SK-N-SH treated with all-trans-retinoic acid at 6 μM for 48 hours (cell line): ENCODE results near the gene FAF2.

Experiments used
- ATAC-seq: fragments of 200-7000 bp; cut with Tn5 transposase; 3 replicates; pipeline ENCODE4 v1.9.1; 2020; ENCODE audit warnings: mild to moderate bottlenecking, moderate library complexity
- ARNTL ChIP-seq: fragments of 450-650 bp; formaldehyde crosslinking; IDR thresholded peaks from 2 replicates; pipeline ENCODE4 v1.5.0; 2020; ENCODE audit warnings: low read depth, mild to moderate bottlenecking, moderate library complexity, borderline replicate concordance
- BACH2 ChIP-seq: fragments of 250-450 bp; sonication (Bioruptor Pico); IDR thresholded peaks from 2 replicates; pipeline ENCODE4 v1.9.0; 2021; ENCODE audit warnings: mild to moderate bottlenecking, borderline replicate concordance
- CREB5 ChIP-seq: fragments of 250-450 bp; sonication (Bioruptor Pico); IDR thresholded peaks from 2 replicates; pipeline ENCODE4 v1.5.1; 2020; ENCODE audit warnings: low read depth, mild to moderate bottlenecking, moderate library complexity
- CSDC2 ChIP-seq: fragments of 250-450 bp; sonication (Bioruptor Pico); IDR thresholded peaks from 2 replicates; pipeline ENCODE4 v1.5.0; 2020; ENCODE audit warnings: mild to moderate bottlenecking, moderate library complexity
- CSRNP3 ChIP-seq: fragments of 250-450 bp; sonication (Bioruptor Pico); IDR thresholded peaks from 2 replicates; pipeline ENCODE4 v1.5.1; 2021; ENCODE audit warnings: mild to moderate bottlenecking, moderate library complexity
- ESRRG ChIP-seq: fragments of 250-450 bp; sonication (Bioruptor Pico); IDR thresholded peaks from 2 replicates; pipeline ENCODE4 v1.6.1; 2021; ENCODE audit warnings: mild to moderate bottlenecking
- GLIS3 ChIP-seq: fragments of 250-450 bp; sonication (Bioruptor Pico); IDR thresholded peaks from 2 replicates; pipeline ENCODE4 v1.5.0; 2020; ENCODE audit warnings: mild to moderate bottlenecking, moderate library complexity
- ISL1 ChIP-seq: fragments of 250-450 bp; sonication (Bioruptor Pico); IDR thresholded peaks from 2 replicates; pipeline ENCODE4 v2.1.2; 2022; ENCODE audit warnings: mild to moderate bottlenecking, moderate library complexity
- PATZ1 ChIP-seq: fragments of 250-450 bp; sonication (Bioruptor Pico); IDR thresholded peaks from 2 replicates; pipeline ENCODE4 v1.8.0; 2020; ENCODE audit warnings: mild to moderate bottlenecking, moderate library complexity, borderline replicate concordance
- POU6F1 ChIP-seq: fragments of 250-450 bp; sonication (Bioruptor Pico); IDR thresholded peaks from 2 replicates; pipeline ENCODE4 v1.8.0; 2021; ENCODE audit warnings: low read depth, mild to moderate bottlenecking, moderate library complexity, borderline replicate concordance
- PPARA ChIP-seq: fragments of 250-450 bp; sonication (Bioruptor Pico); IDR thresholded peaks from 2 replicates; pipeline ENCODE4 v1.5.0; 2020; ENCODE audit warnings: mild to moderate bottlenecking, borderline replicate concordance
- RARB ChIP-seq: fragments of 250-450 bp; sonication (Bioruptor Pico); IDR thresholded peaks from 2 replicates; pipeline ENCODE4 v1.8.0; 2021; ENCODE audit warnings: mild to moderate bottlenecking, moderate library complexity
- SNAI2 ChIP-seq: fragments of 250-450 bp; sonication (Bioruptor Pico); IDR thresholded peaks from 2 replicates; pipeline ENCODE4 v1.5.0; 2020; ENCODE audit warnings: mild to moderate bottlenecking, moderate library complexity
- TCF4 ChIP-seq: fragments of 250-450 bp; sonication (Bioruptor Pico); IDR thresholded peaks from 2 replicates; pipeline ENCODE4 v1.8.0; 2021; ENCODE audit warnings: mild to moderate bottlenecking, moderate library complexity, borderline replicate concordance
- TOX ChIP-seq: fragments of 250-450 bp; sonication (Bioruptor Pico); IDR thresholded peaks from 2 replicates; pipeline ENCODE4 v1.8.0; 2021; ENCODE audit warnings: mild to moderate bottlenecking, moderate library complexity, borderline replicate concordance
- TSHZ2 ChIP-seq: fragments of 250-450 bp; sonication (Bioruptor Pico); IDR thresholded peaks from 2 replicates; pipeline ENCODE4 v1.5.0; 2020; ENCODE audit warnings: mild to moderate bottlenecking, moderate library complexity
- ZC3H10 ChIP-seq: fragments of 250-450 bp; sonication (Bioruptor Pico); IDR thresholded peaks from 2 replicates; pipeline ENCODE4 v1.5.1; 2021; ENCODE audit warnings: mild to moderate bottlenecking, moderate library complexity
- ZFP3 ChIP-seq: fragments of 250-450 bp; sonication (Bioruptor Pico); IDR thresholded peaks from 2 replicates; pipeline ENCODE4 v1.5.0; 2020; ENCODE audit warnings: mild to moderate bottlenecking, moderate library complexity
- ZFP30 ChIP-seq: fragments of 450-650 bp; formaldehyde crosslinking; IDR thresholded peaks from 2 replicates; pipeline ENCODE4 v1.5.0; 2022; ENCODE audit warnings: mild to moderate bottlenecking, moderate library complexity
- ZNF70 ChIP-seq: fragments of 450-650 bp; formaldehyde crosslinking; IDR thresholded peaks from 2 replicates; pipeline ENCODE4 v1.5.0; 2020; ENCODE audit warnings: mild to moderate bottlenecking, moderate library complexity

FAF2 gene

GRCh38 chr5:176413709-176414191 lies 34.4 kb upstream of the FAF2 start:
- TF ChIP-seq RARB (CRISPR knock-in tag) (no peak), TCF4 (CRISPR knock-in tag) (no peak), ZFP3 (no peak)
- no peak for ATAC-seq

GRCh38 chr5:176414704-176415103 lies 33.5 kb upstream of the FAF2 start:
- TF ChIP-seq ZFP3 (no peak), TSHZ2 (no peak), POU6F1 (CRISPR knock-in tag) (no peak), ZNF70 (CRISPR knock-in tag) (no peak), TCF4 (CRISPR knock-in tag) (no peak), SNAI2 (CRISPR knock-in tag) (no peak), CSDC2 (CRISPR knock-in tag) (no peak), PPARA (CRISPR knock-in tag) (no peak), RARB (CRISPR knock-in tag) (no peak), ESRRG (CRISPR knock-in tag) (no peak), CREB5 (CRISPR knock-in tag) (no peak), ISL1 (no peak)
- no peak for ATAC-seq

- no peak for TF ChIP-seq PPARA (CRISPR knock-in tag)
- TF ChIP-seq PATZ1 (CRISPR knock-in tag), result no peak
- no peak for TF ChIP-seq POU6F1 (CRISPR knock-in tag)
- no peak for TF ChIP-seq TOX
- no peak for TF ChIP-seq RARB (CRISPR knock-in tag)
- TF ChIP-seq ZFP30 (CRISPR knock-in tag), result no peak
- no peak for TF ChIP-seq GLIS3 (CRISPR knock-in tag)
- no peak for TF ChIP-seq SNAI2 (CRISPR knock-in tag)
- no peak for TF ChIP-seq ISL1
- no peak for TF ChIP-seq ZC3H10 (CRISPR knock-in tag)
- TF ChIP-seq ZFP3, result no peak
- no peak for TF ChIP-seq ARNTL
- TF ChIP-seq TSHZ2, result no peak
- TF ChIP-seq BACH2 (CRISPR knock-in tag), result no peak
- no peak for TF ChIP-seq CSDC2 (CRISPR knock-in tag)
- no peak for TF ChIP-seq CSRNP3 (CRISPR knock-in tag)
- no peak for TF ChIP-seq CREB5 (CRISPR knock-in tag)
- no peak for TF ChIP-seq TCF4 (CRISPR knock-in tag)
- no peak for TF ChIP-seq ZNF70 (CRISPR knock-in tag)
- TF ChIP-seq ESRRG (CRISPR knock-in tag), result no peak
- TF ChIP-seq, all 23 proteins: peak for 0
- ATAC-seq, result no peak
These were observed 32.8 kb upstream of the FAF2 start for GRCh38 chr5:176415240-176415951.
